ENCODE measurements around the gene PXYLP1.
"Not testable (repeated sequence)": the region's sequence is repeated elsewhere in the genome, so short reads cannot be mapped to it uniquely, and the experiment has no call there.

PXYLP1 gene

GRCh38 chr3:141294301-141294700 is 62.7 kb downstream of the PXYLP1 start:
- no peak for DNase-seq (ENCODE audit: low read depth in 2 of 2)

GRCh38 chr3:141294848-141295247 is 63.2 kb downstream of the PXYLP1 start:
- DNase-seq (ENCODE audit: low read depth in 2 of 2) = no peak

GRCh38 chr3:141300426-141300825 is 68.8 kb downstream of the PXYLP1 start:
- DNase-seq (ENCODE audit: low read depth in 2 of 2) = not testable (repeated sequence)

- no peak for DNase-seq (ENCODE audit: low read depth in 2 of 2)
These were observed 70.9 kb downstream of the PXYLP1 start for GRCh38 chr3:141302364-141303141.

GRCh38 chr3:141303481-141304223 is 72.0 kb downstream of the PXYLP1 start:
- DNase-seq (ENCODE audit: low read depth in 2 of 2) = peak in 1 of 2 donors; percentile 34

- no peak for DNase-seq (ENCODE audit: low read depth in 2 of 2)
These were observed 73.8 kb downstream of the PXYLP1 start for GRCh38 chr3:141305436-141305835.

GRCh38 chr3:141306276-141306675 is 74.7 kb downstream of the PXYLP1 start:
- DNase-seq (ENCODE audit: low read depth in 2 of 2) = no peak

- DNase-seq (ENCODE audit: low read depth in 2 of 2) = no peak
These were observed 75.3 kb downstream of the PXYLP1 start for GRCh38 chr3:141306922-141307321.

- DNase-seq (ENCODE audit: low read depth in 2 of 2) = no peak
These were observed 75.9 kb downstream of the PXYLP1 start for GRCh38 chr3:141307351-141308059.

- no peak for DNase-seq (ENCODE audit: low read depth in 2 of 2)
These were observed 77.1 kb downstream of the PXYLP1 start for GRCh38 chr3:141308588-141309218.

- DNase-seq (ENCODE audit: low read depth in 2 of 2) = no peak
These were observed 79.5 kb downstream of the PXYLP1 start for GRCh38 chr3:141311170-141311495.

GRCh38 chr3:141311496-141312353 is 80.1 kb downstream of the PXYLP1 start:
- DNase-seq (ENCODE audit: low read depth in 2 of 2) = peak; percentile 95 to 98

GRCh38 chr3:141312354-141313092 is 80.9 kb downstream of the PXYLP1 start:
- DNase-seq (ENCODE audit: low read depth in 2 of 2) = no peak

- no peak for DNase-seq (ENCODE audit: low read depth in 2 of 2)
These were observed 81.6 kb downstream of the PXYLP1 start for GRCh38 chr3:141313093-141313683.

- DNase-seq (ENCODE audit: low read depth in 2 of 2) = not testable (repeated sequence)
These were observed 82.8 kb downstream of the PXYLP1 start for GRCh38 chr3:141314415-141314814.

GRCh38 chr3:141316851-141317250 is 85.2 kb downstream of the PXYLP1 start:
- no peak for DNase-seq (ENCODE audit: low read depth in 2 of 2)

- no peak for DNase-seq (ENCODE audit: low read depth in 2 of 2)
These were observed 88.9 kb downstream of the PXYLP1 start for GRCh38 chr3:141320399-141321108.

GRCh38 chr3:141321109-141321497 is 89.5 kb downstream of the PXYLP1 start:
- no peak for DNase-seq (ENCODE audit: low read depth in 2 of 2)

- no peak for DNase-seq (ENCODE audit: low read depth in 2 of 2)
These were observed 92.5 kb downstream of the PXYLP1 start for GRCh38 chr3:141323936-141324704.

Measured in stimulated activated CD8-positive, alpha-beta memory T cell treated with anti-CD3 and anti-CD28 coated beads, Interleukin-15, amount 100 ng/mL, for 4 hours (primary cell).